HG03139 (cell line): Measurements from ENCODE around the gene KLHL29.

Experiments used
- ATAC-seq: cut with Tn5 transposase; IDR thresholded peaks from one replicate; pipeline ENCODE4 v1.9.1; 2021; ENCODE audit not compliant: unreplicated experiment

KLHL29 gene

GRCh38 chr2:23586741-23587306, 201.8 kb downstream of the KLHL29 start:
- no peak for ATAC-seq

GRCh38 chr2:23587341-23587880, 202.4 kb downstream of the KLHL29 start:
- no peak for ATAC-seq

GRCh38 chr2:23588106-23588505, 203.1 kb downstream of the KLHL29 start:
- no peak for ATAC-seq

- no peak for ATAC-seq
These were observed 203.7 kb downstream of the KLHL29 start for GRCh38 chr2:23588508-23589201.

GRCh38 chr2:23589220-23589647, 204.3 kb downstream of the KLHL29 start:
- no peak for ATAC-seq

GRCh38 chr2:23589739-23590138, 204.8 kb downstream of the KLHL29 start:
- no peak for ATAC-seq

GRCh38 chr2:23590241-23590869, 205.4 kb downstream of the KLHL29 start:
- no peak for ATAC-seq

GRCh38 chr2:23591111-23591510, 206.1 kb downstream of the KLHL29 start:
- ATAC-seq, result no peak

- no peak for ATAC-seq
These were observed 207.2 kb downstream of the KLHL29 start for GRCh38 chr2:23592061-23592685.

GRCh38 chr2:23592898-23593751, 208.1 kb downstream of the KLHL29 start:
- ATAC-seq, result no peak

- ATAC-seq, result no peak
These were observed 208.9 kb downstream of the KLHL29 start for GRCh38 chr2:23593752-23594459.

GRCh38 chr2:23594460-23594825, 209.5 kb downstream of the KLHL29 start:
- no peak for ATAC-seq

- ATAC-seq, result no peak
These were observed 210.0 kb downstream of the KLHL29 start for GRCh38 chr2:23595021-23595420.

- no peak for ATAC-seq
These were observed 210.7 kb downstream of the KLHL29 start for GRCh38 chr2:23595601-23596251.

GRCh38 chr2:23596316-23596885, 211.4 kb downstream of the KLHL29 start:
- no peak for ATAC-seq

- no peak for ATAC-seq
These were observed 212.7 kb downstream of the KLHL29 start for GRCh38 chr2:23597687-23598086.

- ATAC-seq, result no peak
These were observed 214.0 kb downstream of the KLHL29 start for GRCh38 chr2:23599006-23599405.

- no peak for ATAC-seq
These were observed 214.7 kb downstream of the KLHL29 start for GRCh38 chr2:23599667-23600066.

GRCh38 chr2:23600346-23600745, 215.4 kb downstream of the KLHL29 start:
- no peak for ATAC-seq
